ELR (cell line): ENCODE data around the gene POLR3K.

Experiments
- DNase-seq: peaks from one replicate; pipeline ENCODE4 v3.0.0-alpha.2; 2015; ENCODE audit warnings: low read depth

Gene POLR3K

DNA sequence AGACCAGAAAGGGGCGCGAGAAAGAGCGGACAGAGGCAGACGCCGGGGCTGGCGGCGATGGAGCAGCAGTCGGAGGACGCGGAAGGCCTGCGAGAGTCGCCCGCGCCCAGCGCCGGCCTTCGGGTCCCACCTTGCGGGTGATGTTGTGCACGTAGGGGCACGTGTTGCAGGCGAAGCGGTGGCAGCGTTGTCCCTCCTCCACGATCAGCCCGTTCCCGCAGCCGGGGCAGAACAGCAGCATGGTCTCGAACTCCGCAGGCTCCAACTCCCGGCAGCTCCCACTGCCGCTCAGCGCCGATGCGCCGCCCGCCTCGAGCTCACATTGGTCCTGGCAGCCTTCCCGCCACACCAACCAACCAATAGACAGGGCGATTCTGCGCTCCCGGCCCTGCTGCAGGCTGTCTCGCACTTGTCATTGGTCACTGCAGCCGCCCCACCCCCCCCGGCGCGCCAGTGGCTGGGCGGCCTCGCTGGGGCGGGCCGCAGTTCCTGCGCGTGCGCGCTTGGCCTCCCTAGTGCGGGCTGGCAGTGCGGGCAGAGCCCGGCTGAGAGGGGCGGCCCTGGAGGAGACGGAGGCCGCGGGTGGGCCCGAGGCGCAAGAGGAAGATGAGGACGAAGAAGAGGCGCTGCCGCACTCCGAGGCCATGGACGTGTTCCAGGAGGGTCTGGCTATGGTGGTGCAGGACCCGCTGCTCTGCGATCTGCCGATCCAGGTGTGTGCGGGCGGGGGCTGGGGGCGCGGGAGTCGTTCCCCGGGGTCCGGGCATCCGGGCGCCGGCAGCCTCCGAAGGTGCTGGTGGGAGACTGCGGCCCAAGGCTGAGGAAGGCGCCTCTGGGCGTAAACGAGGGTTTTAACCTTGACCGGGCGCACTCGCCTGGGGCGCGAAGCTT, at the start of gene POLR3K, which contains the start of gene SNRNP25:
Gene POLR3K (minus strand): TSS at position 263 of the 891 bp plus-strand sequence. CDS start 22 bp downstream, at position 241.
Gene SNRNP25 (plus strand): TSS at position 483 of the 891 bp plus-strand sequence. CDS start 189 bp downstream, at position 672.
- DNase-seq: peak; percentile 96

DNA sequence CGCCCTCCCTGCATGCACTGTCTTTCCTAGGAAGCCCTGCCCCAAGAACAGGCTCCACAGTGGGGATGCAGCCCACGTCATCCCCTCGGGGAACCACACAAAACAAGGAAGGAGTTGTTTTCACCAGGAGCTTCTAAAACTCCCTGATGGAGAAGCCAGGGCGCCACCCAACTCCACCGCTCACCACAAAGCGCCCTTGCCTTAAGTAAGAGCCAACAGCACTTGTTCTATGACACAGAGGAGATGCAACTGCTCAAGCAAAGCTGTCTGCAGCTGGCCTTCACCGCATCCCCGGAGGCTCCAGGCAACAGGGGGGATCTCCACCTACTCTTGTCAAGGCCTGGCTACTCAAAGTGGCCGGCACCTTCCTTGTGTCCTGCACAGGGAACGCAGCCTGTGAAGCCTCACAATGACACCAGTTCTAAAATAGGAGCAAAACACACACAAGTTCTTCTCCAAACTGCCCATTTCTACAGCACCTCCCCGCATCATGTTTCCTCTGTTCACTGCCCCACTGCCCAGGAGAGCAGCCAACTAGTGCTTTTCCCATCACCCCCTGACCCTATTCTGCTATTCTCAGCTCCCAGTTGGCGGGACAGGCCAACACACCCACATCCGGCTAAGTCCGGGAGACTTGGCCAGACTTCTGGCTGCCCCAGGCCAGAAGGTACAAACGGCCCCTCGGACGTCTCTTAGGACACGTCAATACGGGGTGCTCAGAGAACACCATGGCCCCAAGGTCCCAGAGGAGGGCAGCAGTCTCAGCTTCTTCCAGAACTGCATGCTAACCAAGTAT, 48.9 kb upstream of the POLR3K start:
- no peak for DNase-seq

DNA sequence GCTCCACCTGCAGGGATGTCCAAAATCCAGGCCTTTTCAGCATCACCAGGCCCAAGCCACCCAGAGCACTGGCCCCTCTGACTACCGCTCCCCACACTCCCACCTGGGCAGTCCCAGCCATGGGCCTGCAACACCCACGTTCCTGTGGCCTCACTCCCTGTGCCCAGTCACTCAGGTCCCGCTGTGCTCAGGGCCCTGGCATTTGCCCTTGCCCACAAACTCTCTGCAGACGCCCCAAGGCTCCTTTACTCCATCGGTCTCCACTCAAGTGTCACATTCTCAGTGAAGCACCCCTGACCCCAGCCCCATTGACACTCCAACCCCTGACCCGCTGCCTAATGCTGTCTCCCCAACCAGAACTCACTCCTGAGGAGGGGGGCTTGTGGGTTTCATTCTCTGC, 48.2 kb upstream of the POLR3K start:
- no peak for DNase-seq

DNA sequence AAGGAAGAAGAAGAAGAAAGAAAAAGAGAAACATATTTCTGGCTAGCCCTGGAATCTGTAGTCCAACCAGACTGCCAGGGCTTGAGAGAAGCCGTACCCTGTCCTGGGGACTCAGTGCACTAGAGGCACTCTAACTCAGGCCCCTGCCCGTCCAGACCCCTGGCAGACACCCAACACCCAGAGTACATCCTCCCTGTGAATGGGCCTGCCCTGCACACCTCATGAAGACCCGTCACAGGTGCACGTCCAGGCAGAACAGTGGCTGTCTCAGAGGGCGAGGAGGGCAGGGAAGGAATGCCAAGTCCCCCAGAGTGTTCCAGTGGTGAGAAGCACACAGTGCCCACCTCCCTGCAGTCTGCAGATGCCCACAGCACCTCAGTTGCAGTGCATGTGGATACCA, 47.6 kb upstream of the POLR3K start:
- DNase-seq: no peak

DNA sequence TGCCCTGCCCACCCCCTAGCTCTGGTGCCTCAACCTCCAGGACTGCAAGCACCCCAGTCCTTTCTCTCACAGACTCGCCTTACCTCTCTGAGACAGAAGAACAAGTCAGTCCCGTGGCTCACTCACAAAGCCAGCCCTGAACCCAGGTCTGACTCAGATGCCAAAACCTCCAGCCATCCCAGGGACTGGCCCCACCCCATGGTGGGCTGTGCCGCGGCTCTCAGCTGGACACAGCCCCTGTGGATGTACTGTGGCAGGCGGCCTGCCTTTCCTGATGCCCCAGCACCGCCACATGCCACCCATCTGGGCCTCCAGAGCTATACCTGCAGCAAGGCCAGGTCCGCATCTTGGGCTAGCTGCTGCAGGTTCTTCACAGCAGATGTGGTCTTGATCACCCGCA, 44.4 kb upstream of the POLR3K start:
- DNase-seq: peak; percentile 75

DNA sequence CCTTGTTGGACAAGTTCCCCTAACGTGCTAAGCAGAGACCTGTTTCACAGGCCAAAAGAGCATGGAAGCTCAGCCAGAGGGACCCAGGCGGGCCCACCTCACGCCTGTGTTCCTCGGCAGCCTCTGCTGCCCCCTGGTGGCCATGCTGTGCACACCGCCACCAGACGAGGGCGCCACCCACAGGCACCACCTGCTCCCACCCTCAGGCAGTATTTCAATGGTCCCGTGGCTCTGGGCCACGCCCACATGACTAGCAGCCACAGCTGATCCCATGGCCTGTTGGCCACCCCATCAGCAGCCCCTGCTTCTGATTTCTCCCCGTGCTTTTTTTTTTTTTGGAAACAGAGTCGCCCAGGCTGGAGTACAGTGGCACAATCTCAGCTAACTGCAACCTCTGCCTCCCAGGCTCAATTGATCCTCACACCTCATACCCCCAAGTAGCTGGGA, 43.5 kb upstream of the POLR3K start:
- DNase-seq: peak; percentile 91

DNA sequence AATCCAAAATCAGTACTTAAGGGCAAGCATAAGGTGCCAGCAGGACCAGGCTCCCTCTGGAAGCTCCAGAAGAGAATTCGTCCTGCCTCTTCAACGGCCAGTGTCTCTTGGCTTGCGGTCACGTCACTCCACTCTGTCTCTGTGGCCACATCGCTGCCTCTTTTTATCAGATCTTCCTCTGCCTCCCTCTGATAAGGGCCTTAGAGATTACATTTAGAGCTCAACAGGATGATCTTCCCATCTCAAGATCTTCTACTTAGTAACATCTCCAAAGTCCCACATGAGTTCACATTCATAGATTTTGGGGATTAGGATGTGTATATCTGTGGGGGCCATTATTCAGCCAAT, 41.5 kb upstream of the POLR3K start:
- no peak for DNase-seq

DNA sequence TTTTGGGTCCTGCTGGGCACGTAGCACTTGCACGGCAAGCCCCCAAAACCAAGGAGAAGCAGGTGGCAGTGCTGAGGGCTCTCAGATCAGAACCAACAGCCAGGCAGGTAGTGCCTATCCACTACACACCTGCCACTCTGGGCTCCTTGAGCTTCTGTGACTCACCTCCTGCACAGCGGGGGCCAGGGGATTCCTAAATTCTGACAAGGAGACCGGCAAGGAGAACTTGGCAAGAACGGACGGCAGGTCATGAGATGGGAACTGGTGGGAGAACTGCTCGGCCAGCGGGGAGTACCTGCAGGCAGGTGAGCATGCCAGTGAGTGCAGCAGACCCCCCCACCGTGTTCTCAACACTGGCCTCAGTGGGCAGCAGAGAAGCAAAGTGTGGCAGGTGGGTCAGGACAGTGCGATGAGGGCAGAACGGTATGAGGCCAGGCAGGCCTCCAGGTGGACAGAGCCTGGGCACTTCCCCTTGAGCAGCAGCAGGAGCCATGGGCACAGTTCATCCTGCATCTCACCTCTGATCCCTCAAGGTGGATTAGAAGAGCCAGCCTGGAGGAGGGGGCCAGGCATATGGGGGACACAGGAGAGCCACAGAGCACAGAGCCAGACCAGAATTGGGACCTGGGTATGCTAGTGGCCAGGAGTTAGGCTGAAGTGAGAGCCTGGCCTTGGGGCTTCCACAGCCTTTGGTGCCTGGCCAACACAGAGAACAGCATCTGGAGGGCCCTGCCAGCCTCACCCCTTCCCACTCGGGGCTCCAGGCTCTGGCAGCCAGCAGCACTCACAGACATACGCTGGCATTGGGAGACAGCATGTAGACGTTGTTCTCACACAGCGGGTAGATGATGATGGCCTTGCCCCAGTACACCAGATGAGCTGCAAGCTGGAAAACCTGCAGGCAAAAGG, 39.3 kb upstream of the POLR3K start:
- DNase-seq: no peak

DNA sequence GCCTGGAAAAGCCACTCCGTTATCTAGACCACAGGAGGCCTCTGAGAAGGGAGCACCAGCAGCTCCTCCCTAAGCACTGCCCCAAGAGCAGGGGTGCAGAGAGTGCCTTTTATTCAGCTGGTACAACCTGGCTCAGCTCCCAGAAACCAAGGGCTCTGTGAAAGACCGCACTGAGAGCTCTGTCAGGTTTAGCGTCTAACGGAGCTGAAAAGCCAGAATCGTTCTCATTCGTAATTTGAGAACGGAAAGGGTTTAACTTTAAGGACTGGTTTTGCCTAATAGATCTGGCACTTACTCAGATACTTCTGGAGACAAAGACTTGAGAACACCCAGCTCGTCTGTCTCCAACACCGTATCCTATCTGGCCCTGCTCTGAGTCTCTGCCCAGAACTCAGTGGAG, 38.1 kb upstream of the POLR3K start:
- no peak for DNase-seq

DNA sequence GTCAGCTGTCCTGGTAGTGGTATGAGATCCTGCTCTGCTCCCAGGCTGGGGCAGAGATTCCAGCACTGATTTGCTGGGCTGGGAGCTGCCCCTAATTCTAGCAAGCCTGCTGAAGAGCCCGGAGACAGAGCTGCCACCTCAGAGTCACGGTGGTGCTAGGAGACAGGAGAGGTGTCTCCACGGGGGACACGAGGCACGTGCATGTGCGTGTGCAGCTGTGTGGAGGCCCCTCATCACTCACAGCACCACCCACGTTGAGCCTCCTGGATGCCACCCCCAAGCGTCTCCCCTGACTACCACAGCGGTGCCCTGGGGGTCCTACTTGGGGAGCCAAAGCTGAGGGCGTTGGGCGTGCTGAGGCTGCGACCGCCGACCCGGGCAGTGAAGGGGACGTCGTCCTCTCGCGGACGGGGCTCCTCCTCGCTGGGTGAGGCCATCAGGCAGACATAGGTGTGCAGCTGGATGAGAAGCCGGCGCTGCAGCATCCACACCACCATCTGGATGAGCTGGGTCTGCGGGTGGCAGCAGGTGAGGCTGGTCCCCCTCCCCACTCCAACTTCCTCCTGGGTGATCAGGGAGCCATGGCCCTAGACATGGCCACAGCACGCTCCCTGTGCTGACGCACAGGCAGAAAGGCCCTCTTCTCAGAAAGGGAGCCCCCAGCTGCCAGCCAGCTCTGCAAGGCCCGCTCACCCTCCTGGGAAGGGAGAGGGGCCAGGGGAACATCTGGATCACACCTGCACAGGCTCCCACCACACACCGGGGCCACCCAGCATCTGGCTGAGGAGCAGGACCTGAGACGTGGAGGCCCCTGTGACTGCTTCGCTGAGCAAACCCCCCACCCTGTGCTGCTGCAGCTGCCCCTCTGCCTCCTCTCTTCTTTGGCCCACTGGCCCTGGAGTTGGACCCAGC, 36.2 kb upstream of the POLR3K start:
- DNase-seq: no peak

DNA sequence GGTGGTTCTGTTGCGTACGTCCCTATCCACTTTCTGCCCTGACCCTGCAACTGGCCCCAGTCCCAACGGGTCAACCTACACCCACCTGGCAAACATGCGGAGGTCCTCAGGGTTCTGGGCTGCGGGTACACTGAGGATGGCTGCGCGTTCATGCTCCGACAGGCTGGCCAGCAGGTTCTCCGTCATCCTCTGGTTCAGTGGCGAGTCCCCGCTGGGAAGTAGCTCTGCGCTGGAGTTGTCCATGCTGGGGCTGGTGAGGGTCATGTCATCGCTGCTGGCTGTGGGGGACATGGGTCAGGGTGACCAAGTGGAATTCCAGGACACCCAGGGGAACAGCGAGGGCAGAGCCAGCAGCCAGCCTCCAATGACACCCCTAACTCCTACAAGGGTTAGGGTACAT, 35.2 kb upstream of the POLR3K start:
- DNase-seq: no peak

DNA sequence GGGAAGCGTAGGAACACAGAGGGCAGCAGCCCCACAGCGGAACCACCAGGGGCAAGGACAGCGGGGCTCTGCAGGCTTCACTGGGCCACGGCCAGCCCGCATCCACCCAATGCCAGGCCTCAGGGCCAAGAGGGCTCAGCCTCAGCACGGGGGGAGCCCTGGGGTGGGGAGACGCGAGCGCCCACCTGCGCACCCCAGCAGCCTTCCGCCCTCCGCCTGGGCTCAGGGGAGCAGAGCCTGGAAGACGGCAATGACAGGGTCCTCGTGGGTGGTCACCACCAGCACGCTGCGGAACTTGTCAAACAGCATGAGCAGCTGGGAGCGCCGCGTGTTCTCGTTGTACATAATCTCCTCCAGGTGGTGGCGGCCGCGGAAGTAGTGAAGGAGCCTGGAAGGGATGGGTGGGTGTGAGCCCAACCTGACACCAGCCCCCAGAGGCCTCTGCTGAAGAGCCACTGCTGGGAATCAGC, 33.1 kb upstream of the POLR3K start:
- DNase-seq: no peak

DNA sequence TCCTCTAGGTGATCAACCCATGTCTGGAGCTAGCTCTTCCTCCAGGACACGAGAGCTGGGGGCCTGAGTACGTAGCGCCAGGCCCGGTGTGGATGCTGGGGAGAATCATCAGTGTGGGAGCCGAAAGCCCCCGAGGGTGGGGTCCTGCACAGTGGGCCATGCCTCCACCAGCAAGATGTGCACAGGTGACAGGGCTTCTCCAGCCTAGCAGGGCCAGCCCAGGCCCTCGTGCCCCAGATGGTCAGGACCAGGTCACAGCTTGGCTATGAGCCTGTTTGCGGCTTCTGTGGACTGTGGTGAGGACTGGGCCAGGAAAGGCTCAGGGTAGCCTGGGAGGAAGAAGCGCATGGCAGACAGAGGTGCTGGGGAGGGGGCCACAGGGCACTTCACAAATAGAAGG, 32.5 kb upstream of the POLR3K start:
- no peak for DNase-seq

DNA sequence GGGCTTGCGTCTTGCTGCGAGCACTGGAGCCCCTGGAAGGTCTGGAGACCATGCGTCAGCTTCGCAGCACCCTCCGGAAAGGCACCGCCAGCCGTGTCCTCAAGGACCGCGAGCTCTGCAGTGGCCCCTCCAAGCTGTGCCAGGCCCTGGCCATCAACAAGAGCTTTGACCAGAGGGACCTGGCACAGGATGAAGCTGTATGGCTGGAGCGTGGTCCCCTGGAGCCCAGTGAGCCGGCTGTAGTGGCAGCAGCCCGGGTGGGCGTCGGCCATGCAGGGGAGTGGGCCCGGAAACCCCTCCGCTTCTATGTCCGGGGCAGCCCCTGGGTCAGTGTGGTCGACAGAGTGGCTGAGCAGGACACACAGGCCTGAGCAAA, 32.0 kb upstream of the POLR3K start:
- no peak for DNase-seq

DNA sequence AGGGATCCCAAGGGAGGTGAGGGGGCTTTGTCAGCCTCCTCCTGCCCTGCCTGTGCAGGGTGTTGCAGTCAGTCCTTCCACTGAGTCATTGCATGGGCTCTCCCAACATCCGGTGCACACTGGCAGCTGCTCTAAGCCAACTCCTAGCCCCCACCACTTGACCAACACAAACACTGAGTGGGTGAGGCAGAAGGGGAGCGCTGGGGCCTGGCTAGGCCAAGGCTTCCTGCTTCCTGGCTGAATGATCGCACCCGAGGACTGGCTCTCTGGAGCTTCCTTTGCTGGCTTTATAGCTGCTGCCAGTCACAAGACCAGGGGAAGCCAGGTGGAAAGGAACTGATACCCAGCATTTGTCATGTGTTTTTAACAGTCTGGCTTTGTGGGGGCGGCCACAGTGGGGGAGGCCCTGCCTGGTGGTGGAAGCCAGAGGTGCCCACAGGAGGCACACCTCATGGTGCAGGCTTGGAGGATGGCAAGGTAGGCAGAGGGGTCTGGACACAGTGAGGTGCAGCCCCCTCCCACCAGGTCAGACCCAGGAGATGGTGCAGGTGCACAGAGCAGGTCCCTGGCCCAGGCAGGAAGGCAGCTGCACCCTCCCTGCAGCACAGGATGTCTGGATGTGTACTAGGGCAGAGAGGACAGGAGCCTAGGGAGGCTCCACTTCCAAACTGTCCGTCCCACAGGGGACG, 31.5 kb upstream of the POLR3K start:
- peak; percentile 93 for DNase-seq

DNA sequence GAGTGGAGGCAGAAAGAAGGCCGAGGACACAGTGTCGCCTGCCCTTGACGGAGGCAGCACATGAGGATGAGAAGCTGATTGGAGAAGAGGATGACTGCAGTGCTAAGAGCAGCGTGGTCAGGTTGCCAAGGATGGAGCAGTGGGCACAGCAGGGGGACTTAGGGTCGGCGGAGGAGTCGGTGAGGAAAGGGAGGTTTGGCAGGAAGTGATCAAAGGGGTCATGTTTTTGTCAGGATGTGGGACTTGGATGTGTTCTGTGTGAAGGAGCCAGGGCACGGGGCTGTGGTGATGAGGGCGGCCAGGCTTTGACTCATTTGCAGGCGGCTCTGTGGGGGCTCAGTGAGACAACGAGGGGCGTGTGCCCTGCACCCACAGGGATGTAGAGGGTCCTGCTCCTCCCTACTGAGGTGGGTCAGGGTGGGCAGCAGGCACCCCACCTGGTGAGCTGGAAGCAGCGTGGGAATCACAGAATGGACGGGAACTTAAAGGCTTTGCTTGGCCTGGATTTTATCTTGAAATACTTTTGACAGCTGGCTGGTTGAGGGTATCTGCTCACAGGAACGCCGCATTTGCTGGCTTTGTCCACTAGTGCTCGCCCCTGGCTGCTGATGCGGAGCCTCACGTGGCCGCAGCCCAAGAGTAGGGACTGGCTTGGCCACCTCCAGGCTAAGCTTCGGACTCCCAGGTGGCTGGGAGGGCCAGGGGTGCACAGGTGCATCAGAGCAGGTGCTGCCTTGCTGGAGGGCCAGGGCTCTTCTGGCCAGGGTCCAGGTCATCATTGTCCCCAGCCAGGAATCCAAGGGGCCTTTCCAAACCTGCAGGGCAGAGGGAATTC, 30.6 kb upstream of the POLR3K start:
- peak; percentile 53 for DNase-seq

DNA sequence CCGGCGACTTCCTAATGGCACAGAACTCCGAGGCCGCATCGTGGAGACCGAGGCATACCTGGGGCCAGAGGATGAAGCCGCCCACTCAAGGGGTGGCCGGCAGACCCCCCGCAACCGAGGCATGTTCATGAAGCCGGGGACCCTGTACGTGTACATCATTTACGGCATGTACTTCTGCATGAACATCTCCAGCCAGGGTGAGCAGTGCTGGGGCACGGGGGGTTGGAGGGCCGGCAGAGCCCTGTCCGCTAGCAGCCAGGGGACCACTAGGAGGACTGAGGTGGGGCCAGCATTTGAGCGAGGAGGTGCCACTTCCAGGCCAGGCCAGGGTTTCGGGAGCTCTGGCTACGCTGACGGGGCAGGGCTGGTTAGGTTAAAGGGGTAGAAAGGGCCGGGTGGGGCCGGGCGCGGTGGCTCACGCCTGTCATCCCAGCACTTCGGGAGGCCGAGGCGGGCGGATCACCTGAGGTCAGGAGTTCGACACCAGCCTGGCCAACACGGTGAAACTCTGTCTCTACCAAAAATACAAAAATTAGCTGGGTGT, 29.7 kb upstream of the POLR3K start:
- DNase-seq: no peak

DNA sequence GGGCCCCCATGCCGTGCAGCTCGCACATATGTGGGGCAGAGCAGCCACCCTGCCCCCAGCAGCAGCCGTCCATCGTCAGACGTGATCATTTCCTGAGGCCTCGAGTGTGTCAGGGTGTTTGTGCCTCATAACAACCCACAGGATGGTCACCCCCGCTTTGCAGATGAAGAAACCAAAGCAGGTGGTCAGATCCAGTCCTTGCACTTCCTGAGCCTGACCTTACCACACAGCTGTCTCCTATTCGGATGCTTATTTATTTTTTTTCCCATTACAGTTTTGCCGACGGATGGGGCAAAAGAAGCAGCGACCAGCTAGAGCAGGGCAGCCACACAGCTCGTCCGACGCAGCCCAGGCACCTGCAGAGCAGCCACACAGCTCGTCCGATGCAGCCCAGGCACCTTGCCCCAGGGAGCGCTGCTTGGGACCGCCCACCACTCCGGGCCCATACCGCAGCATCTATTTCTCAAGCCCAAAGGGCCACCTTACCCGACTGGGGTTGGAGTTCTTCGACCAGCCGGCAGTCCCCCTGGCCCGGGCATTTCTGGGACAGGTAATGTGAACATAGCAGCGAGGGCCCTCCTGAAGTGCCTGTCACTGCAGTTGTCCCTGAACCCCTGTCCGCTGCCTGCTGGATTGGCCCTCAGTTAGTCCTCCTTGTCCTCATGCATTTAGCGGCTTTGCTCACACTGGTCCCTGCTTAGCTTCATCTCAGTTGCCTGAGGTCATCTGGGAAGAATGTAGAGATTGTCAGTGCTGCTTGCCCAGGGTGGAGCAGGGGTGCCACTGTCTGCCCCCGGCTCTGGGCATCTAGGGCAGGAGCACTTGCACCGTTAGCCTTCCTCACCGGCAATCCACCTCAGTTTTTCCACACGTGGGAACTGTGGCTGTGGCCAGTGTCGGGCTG, 26.0 kb upstream of the POLR3K start:
- peak; percentile 62 for DNase-seq
